Esophagus muscularis mucosa (tissue), 4 donors: ENCODE measurements around the gene RTL9. TPM values are rescaled to one million over a fixed set of nuclear protein-coding genes. Genes with fewer than 3 reads are reported as not detected.
"Not testable (repeated sequence)": the region's sequence is repeated elsewhere in the genome, so short reads cannot be mapped to it uniquely, and the experiment has no call there.

Experiments used
- DNase-seq: peaks from one replicate; pipeline ENCODE4 v3.0.0-alpha.2; 2017; ENCODE audit errors: extremely low spot score
- H3K27ac ChIP-seq, 4 donors: fragments of 200-600 bp; sonication (generic); replicated peaks in 1 of 4; 1 replicate in 3 of 4; 2 replicates in 1 of 4; pipeline ENCODE4 v1.5.1; 2016 to 2019; ENCODE audit warnings: mild to moderate bottlenecking in 1 of 4
- H3K27me3 ChIP-seq, 4 donors: fragments of 200-600 bp; sonication (generic); one replicate each; pipeline versions ENCODE4 v1.5.1 to v1.6.0; 2016 to 2019
- H3K36me3 ChIP-seq, 4 donors: fragments of 200-600 bp; sonication (generic); one replicate each; pipeline ENCODE4 v1.5.1; 2016 to 2019
- H3K4me1 ChIP-seq, 4 donors: fragments of 200-600 bp; sonication (generic); one replicate each; pipeline ENCODE4 v1.5.1; 2016 to 2019
- H3K4me3 ChIP-seq, 4 donors: fragments of 200-600 bp; sonication (generic); 1 replicate in 2 of 4; 2 replicates in 2 of 4; pipeline ENCODE4 v1.5.1; 2016 to 2019; ENCODE audit warnings: mild to moderate bottlenecking in 4 of 4, moderate library complexity in 1 of 4
- H3K9me3 ChIP-seq, 4 donors: fragments of 200-600 bp; sonication (generic); 1 replicate in 3 of 4; 2 replicates in 1 of 4; pipeline ENCODE4 v1.5.1; 2016 to 2019
- CTCF ChIP-seq, 3 experiments: fragments of 200-600 bp in 2 of 3; fragments of 450-650 bp in 1 of 3; sonication (generic) in 2 of 3; IDR thresholded peaks; one replicate each; pipeline ENCODE4 v1.5.1; 2017 to 2019; ENCODE audit warnings: antibody characterized with exemption in 3 of 3, mild to moderate bottlenecking in 2 of 3, moderate library complexity in 1 of 3
- EP300 ChIP-seq: sonication (generic); formaldehyde crosslinking; IDR thresholded peaks from one replicate; pipeline ENCODE4 v1.6.1; 2017; ENCODE audit warnings: antibody characterized with exemption
- POLR2A ChIP-seq: fragments of 450-650 bp; IDR thresholded peaks from one replicate; pipeline ENCODE4 v1.6.1; 2017; ENCODE audit warnings: antibody characterized with exemption, moderate library complexity, mild to moderate bottlenecking, low read depth
- POLR2AphosphoS5 ChIP-seq, 2 donors: sonication (generic); formaldehyde crosslinking; IDR thresholded peaks; one replicate each; pipeline ENCODE4 v1.6.1; 2017; ENCODE audit warnings: antibody characterized with exemption in 2 of 2
- WGBS: methylation state at CpG from one replicate; pipeline ENCODE4 v1.1.5; 2018; 5-methylcytosine and 5-hydroxymethylcytosine counted together
- intact Hi-C: fragments of 100-400 bp; cut with DNase I; formaldehyde crosslinking; loops from one replicate; pipeline ENCODE4 v1.15.1; 2023
- total RNA-seq, 4 donors: library from RNA; depleted of rRNA; stranded (reverse); fragments of >200 nt; gene quantifications; one replicate each; pipeline versions ENCODE4 v1.1.0 to v1.2.1, GENCODE V29; 2016

Gene RTL9
- total RNA-seq, 4 donors from 2014 or later, result 0.06 to 0.17 (median 0.06) TPM; not detected in 1

- TF ChIP-seq EP300 (no peak), POLR2A (no peak), CTCF (IDR thresholded peaks at IDR 0.05) (no peak), POLR2AphosphoS5 (IDR thresholded peaks at IDR 0.05) (no peak)
- intact Hi-C loops, result no loop called here
- H3K4me1 ChIP-seq, result no peaks in the 10 kb centered on the region
- no peaks in the 10 kb centered on the region for H3K36me3 ChIP-seq
- H3K9me3 ChIP-seq, result no peaks in the 10 kb centered on the region
- no peaks in the 10 kb centered on the region for H3K27me3 ChIP-seq
- no peak overlapping the region for H3K27ac ChIP-seq
- DNase-seq, result no peak
- 61% methylated on average over 6 of the region's 7 CpGs for WGBS
- no peak overlapping the region for H3K4me3 ChIP-seq
Measured at GRCh38 chrX:110402091-110402849, 43.6 kb downstream of the RTL9 start.

GRCh38 chrX:110402850-110403221, 44.2 kb downstream of the RTL9 start:
- 33% methylated on average over 1 of the region's 1 CpG for WGBS
- Histone ChIP-seq H3K27ac (no peak overlapping the region), H3K4me1 (no peaks in the 10 kb centered on the region), H3K27me3 (no peaks in the 10 kb centered on the region), H3K4me3 (no peak overlapping the region), H3K9me3 (no peaks in the 10 kb centered on the region), H3K36me3 (no peaks in the 10 kb centered on the region)
- intact Hi-C loops, result no loop called here
- DNase-seq, result no peak
- no peak for TF ChIP-seq POLR2AphosphoS5 (IDR thresholded peaks at IDR 0.05)
- TF ChIP-seq POLR2A, result no peak
- TF ChIP-seq EP300, result no peak
- no peak for TF ChIP-seq CTCF (IDR thresholded peaks at IDR 0.05)

GRCh38 chrX:110403441-110404238, 45.0 kb downstream of the RTL9 start:
- TF ChIP-seq CTCF (IDR thresholded peaks at IDR 0.05), result no peak
- TF ChIP-seq POLR2A, result no peak
- no peak for TF ChIP-seq POLR2AphosphoS5 (IDR thresholded peaks at IDR 0.05)
- no peak for TF ChIP-seq EP300
- DNase-seq, result no peak
- Histone ChIP-seq H3K27ac (no peak overlapping the region), H3K4me1 (no peaks in the 10 kb centered on the region), H3K27me3 (no peaks in the 10 kb centered on the region), H3K36me3 (no peaks in the 10 kb centered on the region), H3K4me3 (no peak overlapping the region), H3K9me3 (no peaks in the 10 kb centered on the region)
- WGBS, result 80% methylated on average over 15 of the region's 15 CpGs
- intact Hi-C loops, result no loop called here

- intact Hi-C loops, result no loop called here
- TF ChIP-seq POLR2A (no peak), EP300 (no peak), CTCF (IDR thresholded peaks at IDR 0.05) (no peak), POLR2AphosphoS5 (IDR thresholded peaks at IDR 0.05) (no peak)
- Histone ChIP-seq H3K27me3 (no peaks in the 10 kb centered on the region), H3K4me3 (no peak overlapping the region), H3K9me3 (no peaks in the 10 kb centered on the region), H3K36me3 (no peaks in the 10 kb centered on the region), H3K4me1 (no peaks in the 10 kb centered on the region), H3K27ac (no peak overlapping the region)
- 85% methylated on average over 6 of the region's 6 CpGs for WGBS
- DNase-seq, result no peak
Measured at GRCh38 chrX:110404376-110404775, 45.7 kb downstream of the RTL9 start.

- H3K4me3 ChIP-seq, H3K4me1 ChIP-seq, DNase-seq, H3K27ac ChIP-seq, H3K9me3 ChIP-seq, H3K36me3 ChIP-seq, intact Hi-C loops, H3K27me3 ChIP-seq: not testable (repeated sequence)
- 92% methylated on average over 7 of the region's 7 CpGs for WGBS
Measured at GRCh38 chrX:110406250-110406649, 47.6 kb downstream of the RTL9 start.
